ENCODE results near the gene SARDH. TPM values are rescaled to one million over a fixed set of nuclear protein-coding genes. Genes with fewer than 3 reads are reported as not detected.

SARDH gene
- total RNA-seq, 5 donors from 2014 or later (not counting 1 experiment from before 2014, with no cell fraction given), result 8.8 to 34.4 (median 23.8) TPM

GRCh38 chr9:133784731-133785561, 46.8 kb upstream of the SARDH start:
- H3K36me3 Mint-ChIP-seq, result no peaks in the 10 kb centered on the region
- no peaks in the 10 kb centered on the region for H3K9me3 Mint-ChIP-seq
- H3K9me3 ChIP-seq, result no peaks in the 10 kb centered on the region
- H3K27me3 Mint-ChIP-seq, result peaks cover 2 to 5% of the 10 kb centered on the region in 2 donors
- POLR2A ChIA-PET, result no interaction called here
- CTCF ChIA-PET, result no interaction called here
- no peak overlapping the region for H3K27ac Mint-ChIP-seq
- ATAC-seq (replicated peaks in 1 of 4) (no peak), DNase-seq (no peak)
- H3K4me1 Mint-ChIP-seq, result peaks cover 0 to 9% (median 0%) of the 10 kb centered on the region in 3 donors
- H3K4me3 Mint-ChIP-seq, result no peak overlapping the region
- H3K4me3 ChIP-seq (ENCODE audit: control insufficient read depth in 1 of 2, extremely low read depth in 1 of 2, low read length in 1 of 2), result no peak overlapping the region
- H3K36me3 ChIP-seq (ENCODE audit: control insufficient read depth in 2 of 2, extremely low read depth in 1 of 2, insufficient read depth in 1 of 2, low read length in 1 of 2), result no peaks in the 10 kb centered on the region
- no peaks in the 10 kb centered on the region for H3K4me1 ChIP-seq (ENCODE audit: control insufficient read depth in 1 of 2, extremely low read depth in 1 of 2, insufficient read depth in 2 of 2, low read length in 2 of 2)
- H3K27me3 ChIP-seq (replicated peaks in 1 of 2; ENCODE audit: control insufficient read depth in 2 of 2, extremely low read depth in 1 of 2, insufficient read depth in 2 of 2, low read length in 1 of 2), result peaks cover 0 to 2% of the 10 kb centered on the region in 2 experiments
- no peak overlapping the region for H3K27ac ChIP-seq (ENCODE audit: low read length)
- WGBS (ENCODE audit: insufficient coverage), result 91% methylated on average over 22 of the region's 25 CpGs

- no peaks in the 10 kb centered on the region for H3K27me3 ChIP-seq (replicated peaks in 1 of 2; ENCODE audit: control insufficient read depth in 2 of 2, extremely low read depth in 1 of 2, insufficient read depth in 2 of 2, low read length in 1 of 2)
- H3K9me3 Mint-ChIP-seq, result no peaks in the 10 kb centered on the region
- no peaks in the 10 kb centered on the region for H3K36me3 Mint-ChIP-seq
- DNase-seq, result no peak
- no peak overlapping the region for H3K27ac ChIP-seq (ENCODE audit: low read length)
- no peaks in the 10 kb centered on the region for H3K36me3 ChIP-seq (ENCODE audit: control insufficient read depth in 2 of 2, extremely low read depth in 1 of 2, insufficient read depth in 1 of 2, low read length in 1 of 2)
- no peaks in the 10 kb centered on the region for H3K4me1 ChIP-seq (ENCODE audit: control insufficient read depth in 1 of 2, extremely low read depth in 1 of 2, insufficient read depth in 2 of 2, low read length in 2 of 2)
- CTCF ChIA-PET, result interaction anchor here (1.0 to 1.9 kb wide), 3 partner anchors 21 to 211 kb away, joined by 3 to 21 read pairs (median 10); no protein-coding TSS in a partner anchor
- no peaks in the 10 kb centered on the region for H3K27me3 Mint-ChIP-seq
- WGBS (ENCODE audit: insufficient coverage), result 82% methylated on average over 13 of the region's 13 CpGs
- no peak overlapping the region for H3K4me3 ChIP-seq (ENCODE audit: control insufficient read depth in 1 of 2, extremely low read depth in 1 of 2, low read length in 1 of 2)
- no peaks in the 10 kb centered on the region for H3K9me3 ChIP-seq
- no peak overlapping the region for H3K27ac Mint-ChIP-seq
- ATAC-seq (replicated peaks in 1 of 4), result no peak
- POLR2A ChIA-PET, result no interaction called here
- peaks cover 0 to 5% (median 0%) of the 10 kb centered on the region in 3 donors for H3K4me1 Mint-ChIP-seq
- H3K4me3 Mint-ChIP-seq, result no peak overlapping the region
These were observed 45.2 kb upstream of the SARDH start for GRCh38 chr9:133783331-133783731.

GRCh38 chr9:133782157-133783130, 44.3 kb upstream of the SARDH start:
- peaks cover 0 to 5% (median 0%) of the 10 kb centered on the region in 3 donors for H3K4me1 Mint-ChIP-seq
- H3K27ac ChIP-seq (ENCODE audit: low read length), result no peak overlapping the region
- H3K4me3 ChIP-seq (ENCODE audit: control insufficient read depth in 1 of 2, extremely low read depth in 1 of 2, low read length in 1 of 2), result no peak overlapping the region
- H3K4me1 ChIP-seq (ENCODE audit: control insufficient read depth in 1 of 2, extremely low read depth in 1 of 2, insufficient read depth in 2 of 2, low read length in 2 of 2), result no peaks in the 10 kb centered on the region
- no peak overlapping the region for H3K4me3 Mint-ChIP-seq
- no peaks in the 10 kb centered on the region for H3K27me3 ChIP-seq (replicated peaks in 1 of 2; ENCODE audit: control insufficient read depth in 2 of 2, extremely low read depth in 1 of 2, insufficient read depth in 2 of 2, low read length in 1 of 2)
- H3K36me3 Mint-ChIP-seq, result no peaks in the 10 kb centered on the region
- no peak overlapping the region for H3K27ac Mint-ChIP-seq
- H3K9me3 Mint-ChIP-seq, result no peaks in the 10 kb centered on the region
- ChIA-PET CTCF (interaction anchor here (0.6 to 1.9 kb wide), 5 partner anchors 9 to 241 kb away, joined by 3 to 21 read pairs (median 4); no protein-coding TSS in a partner anchor), POLR2A (no interaction called here)
- 45% methylated on average over 12 of the region's 16 CpGs for WGBS (ENCODE audit: insufficient coverage)
- no peaks in the 10 kb centered on the region for H3K36me3 ChIP-seq (ENCODE audit: control insufficient read depth in 2 of 2, extremely low read depth in 1 of 2, insufficient read depth in 1 of 2, low read length in 1 of 2)
- ATAC-seq (replicated peaks in 1 of 4) (peak in 3 of 4 experiments; percentile 53 to 67 (median 58)), DNase-seq (peak in 34 of 35 experiments; percentile 22 to 79 (median 55))
- H3K9me3 ChIP-seq, result no peaks in the 10 kb centered on the region
- no peaks in the 10 kb centered on the region for H3K27me3 Mint-ChIP-seq

GRCh38 chr9:133781828-133782135, 43.6 kb upstream of the SARDH start:
- POLR2A ChIA-PET, result no interaction called here
- Mint-ChIP-seq H3K4me1 (peaks cover 0 to 5% (median 0%) of the 10 kb centered on the region in 3 donors), H3K36me3 (no peaks in the 10 kb centered on the region), H3K27me3 (no peaks in the 10 kb centered on the region), H3K4me3 (no peak overlapping the region), H3K9me3 (no peaks in the 10 kb centered on the region), H3K27ac (no peak overlapping the region)
- Histone ChIP-seq H3K9me3 (no peaks in the 10 kb centered on the region), H3K4me3 (ENCODE audit: control insufficient read depth in 1 of 2, extremely low read depth in 1 of 2, low read length in 1 of 2) (no peak overlapping the region), H3K27ac (ENCODE audit: low read length) (no peak overlapping the region), H3K36me3 (ENCODE audit: control insufficient read depth in 2 of 2, extremely low read depth in 1 of 2, insufficient read depth in 1 of 2, low read length in 1 of 2) (no peaks in the 10 kb centered on the region), H3K27me3 (replicated peaks in 1 of 2; ENCODE audit: control insufficient read depth in 2 of 2, extremely low read depth in 1 of 2, insufficient read depth in 2 of 2, low read length in 1 of 2) (no peaks in the 10 kb centered on the region), H3K4me1 (ENCODE audit: control insufficient read depth in 1 of 2, extremely low read depth in 1 of 2, insufficient read depth in 2 of 2, low read length in 2 of 2) (no peaks in the 10 kb centered on the region)
- no CpG with 5 or more reads among the region's 10 CpGs for WGBS (ENCODE audit: insufficient coverage)
- no peak for ATAC-seq (replicated peaks in 1 of 4)
- no peak for DNase-seq
- CTCF ChIA-PET, result interaction anchor here (0.6 to 1.9 kb wide), 4 partner anchors 8 to 241 kb away, joined by 3 to 21 read pairs (median 7); no protein-coding TSS in a partner anchor

GRCh38 chr9:133780962-133781827, 43.0 kb upstream of the SARDH start:
- Mint-ChIP-seq H3K4me3 (no peak overlapping the region), H3K27me3 (no peaks in the 10 kb centered on the region), H3K9me3 (no peaks in the 10 kb centered on the region), H3K36me3 (no peaks in the 10 kb centered on the region), H3K4me1 (peaks cover 0 to 2% (median 0%) of the 10 kb centered on the region in 3 donors), H3K27ac (no peak overlapping the region)
- Histone ChIP-seq H3K27me3 (replicated peaks in 1 of 2; ENCODE audit: control insufficient read depth in 2 of 2, extremely low read depth in 1 of 2, insufficient read depth in 2 of 2, low read length in 1 of 2) (no peaks in the 10 kb centered on the region), H3K9me3 (no peaks in the 10 kb centered on the region), H3K4me1 (ENCODE audit: control insufficient read depth in 1 of 2, extremely low read depth in 1 of 2, insufficient read depth in 2 of 2, low read length in 2 of 2) (no peaks in the 10 kb centered on the region), H3K4me3 (ENCODE audit: control insufficient read depth in 1 of 2, extremely low read depth in 1 of 2, low read length in 1 of 2) (no peak overlapping the region), H3K36me3 (ENCODE audit: control insufficient read depth in 2 of 2, extremely low read depth in 1 of 2, insufficient read depth in 1 of 2, low read length in 1 of 2) (no peaks in the 10 kb centered on the region), H3K27ac (ENCODE audit: low read length) (no peak overlapping the region)
- DNase-seq, result no peak
- 93% methylated on average over 10 of the region's 15 CpGs for WGBS (ENCODE audit: insufficient coverage)
- ChIA-PET CTCF (interaction anchor here (0.6 to 1.9 kb wide), 2 partner anchors 213 to 242 kb away, joined by 3 to 10 read pairs; no protein-coding TSS in a partner anchor), POLR2A (no interaction called here)
- no peak for ATAC-seq (replicated peaks in 1 of 4)
